Measurements from ENCODE around the gene RSF1.
A peak's percentile ranks its signal among the peaks of the same experiment; 100 is the strongest.
"Not testable (repeated sequence)": the region's sequence is repeated elsewhere in the genome, so short reads cannot be mapped to it uniquely, and the experiment has no call there.

RSF1 gene, protein sequence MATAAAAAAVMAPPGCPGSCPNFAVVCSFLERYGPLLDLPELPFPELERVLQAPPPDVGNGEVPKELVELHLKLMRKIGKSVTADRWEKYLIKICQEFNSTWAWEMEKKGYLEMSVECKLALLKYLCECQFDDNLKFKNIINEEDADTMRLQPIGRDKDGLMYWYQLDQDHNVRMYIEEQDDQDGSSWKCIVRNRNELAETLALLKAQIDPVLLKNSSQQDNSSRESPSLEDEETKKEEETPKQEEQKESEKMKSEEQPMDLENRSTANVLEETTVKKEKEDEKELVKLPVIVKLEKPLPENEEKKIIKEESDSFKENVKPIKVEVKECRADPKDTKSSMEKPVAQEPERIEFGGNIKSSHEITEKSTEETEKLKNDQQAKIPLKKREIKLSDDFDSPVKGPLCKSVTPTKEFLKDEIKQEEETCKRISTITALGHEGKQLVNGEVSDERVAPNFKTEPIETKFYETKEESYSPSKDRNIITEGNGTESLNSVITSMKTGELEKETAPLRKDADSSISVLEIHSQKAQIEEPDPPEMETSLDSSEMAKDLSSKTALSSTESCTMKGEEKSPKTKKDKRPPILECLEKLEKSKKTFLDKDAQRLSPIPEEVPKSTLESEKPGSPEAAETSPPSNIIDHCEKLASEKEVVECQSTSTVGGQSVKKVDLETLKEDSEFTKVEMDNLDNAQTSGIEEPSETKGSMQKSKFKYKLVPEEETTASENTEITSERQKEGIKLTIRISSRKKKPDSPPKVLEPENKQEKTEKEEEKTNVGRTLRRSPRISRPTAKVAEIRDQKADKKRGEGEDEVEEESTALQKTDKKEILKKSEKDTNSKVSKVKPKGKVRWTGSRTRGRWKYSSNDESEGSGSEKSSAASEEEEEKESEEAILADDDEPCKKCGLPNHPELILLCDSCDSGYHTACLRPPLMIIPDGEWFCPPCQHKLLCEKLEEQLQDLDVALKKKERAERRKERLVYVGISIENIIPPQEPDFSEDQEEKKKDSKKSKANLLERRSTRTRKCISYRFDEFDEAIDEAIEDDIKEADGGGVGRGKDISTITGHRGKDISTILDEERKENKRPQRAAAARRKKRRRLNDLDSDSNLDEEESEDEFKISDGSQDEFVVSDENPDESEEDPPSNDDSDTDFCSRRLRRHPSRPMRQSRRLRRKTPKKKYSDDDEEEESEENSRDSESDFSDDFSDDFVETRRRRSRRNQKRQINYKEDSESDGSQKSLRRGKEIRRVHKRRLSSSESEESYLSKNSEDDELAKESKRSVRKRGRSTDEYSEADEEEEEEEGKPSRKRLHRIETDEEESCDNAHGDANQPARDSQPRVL (N-terminal part only)

DNA sequence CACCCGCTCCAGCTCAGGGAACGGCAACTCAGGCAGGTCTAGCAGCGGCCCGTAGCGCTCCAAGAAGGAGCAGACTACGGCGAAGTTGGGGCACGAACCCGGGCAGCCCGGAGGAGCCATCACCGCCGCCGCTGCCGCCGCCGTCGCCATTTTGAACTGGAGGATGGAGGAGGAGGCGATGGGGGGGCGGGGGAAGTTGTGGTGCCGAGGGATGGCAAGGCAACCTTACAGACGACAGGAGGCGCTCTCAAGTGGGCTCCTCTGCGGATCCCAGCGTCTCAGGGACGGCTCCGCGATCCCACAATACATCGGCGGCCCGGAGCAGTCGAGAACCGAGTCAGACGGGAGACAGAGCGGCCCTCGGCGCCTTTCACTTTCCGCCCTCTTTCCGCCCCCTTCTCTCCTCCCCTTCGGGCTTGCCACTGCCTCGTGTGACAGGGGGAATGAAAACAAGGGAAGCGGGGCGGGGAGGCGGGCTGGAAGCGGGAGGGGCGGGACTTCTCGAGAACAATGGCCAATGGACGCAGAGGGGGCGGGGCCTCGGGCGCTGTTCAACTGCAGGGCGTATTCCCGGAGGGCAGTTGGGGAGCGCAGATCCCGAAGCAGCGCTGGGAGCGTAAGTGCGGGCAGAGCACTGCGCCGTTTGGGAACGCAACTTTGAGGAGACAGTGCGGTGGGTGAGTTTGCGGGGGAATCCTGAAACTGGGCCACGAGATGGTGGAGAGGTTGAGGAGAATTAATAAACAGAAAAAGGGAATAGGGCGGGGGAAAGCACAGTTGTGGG, at the start of gene RSF1, which contains the start of gene AAMDC:
Gene RSF1, minus strand, starts transcription at position 158 of the 784 bp plus-strand sequence. Its CDS starts 8 bp downstream, at position 150.
Gene AAMDC, plus strand, starts transcription at position 580 of the 784 bp plus-strand sequence. CDS start 21,353 bp downstream, outside the sequence.
- peak; percentile 98 to 99 for DNase-seq

DNA sequence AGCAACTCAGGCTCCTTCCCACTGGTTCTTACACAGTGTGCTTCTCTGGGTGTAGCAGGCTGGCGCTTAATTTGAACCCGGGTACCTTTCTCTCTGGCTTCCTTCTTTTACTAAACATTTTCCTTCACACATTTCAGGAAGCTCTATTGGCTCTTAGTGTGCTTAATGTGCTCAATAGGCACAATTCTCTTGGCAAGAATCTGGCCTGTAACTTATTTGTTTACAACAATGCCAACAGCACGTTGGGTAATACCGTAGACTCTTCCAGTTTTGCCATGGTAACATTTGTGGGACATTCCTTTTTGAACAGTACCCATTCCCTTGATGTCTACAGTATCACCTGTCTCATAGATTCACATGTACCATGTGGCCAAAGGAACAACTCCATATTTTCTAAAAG, 48.2 kb upstream of the RSF1 start:
- DNase-seq, result no peak

DNA sequence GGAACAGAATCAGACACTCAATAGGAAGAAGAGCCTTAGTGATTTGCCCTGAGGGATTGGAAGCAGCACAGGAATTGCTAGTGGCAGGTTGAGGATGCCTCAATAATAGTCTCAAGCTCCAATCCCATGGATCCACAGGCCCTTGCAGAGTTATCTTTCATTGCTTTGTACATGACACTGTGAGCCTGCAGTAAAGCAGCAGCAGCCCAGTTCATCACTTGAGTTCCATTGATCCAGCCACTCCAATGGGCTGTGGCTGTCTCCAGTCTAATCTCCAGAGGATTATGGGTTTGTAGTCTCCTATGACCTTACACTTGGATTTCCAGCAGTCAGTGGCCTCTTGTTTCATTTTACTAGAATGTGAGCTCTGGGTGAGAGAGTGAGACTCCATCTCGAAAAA, 45.8 kb upstream of the RSF1 start:
- DNase-seq, result no peak

DNA sequence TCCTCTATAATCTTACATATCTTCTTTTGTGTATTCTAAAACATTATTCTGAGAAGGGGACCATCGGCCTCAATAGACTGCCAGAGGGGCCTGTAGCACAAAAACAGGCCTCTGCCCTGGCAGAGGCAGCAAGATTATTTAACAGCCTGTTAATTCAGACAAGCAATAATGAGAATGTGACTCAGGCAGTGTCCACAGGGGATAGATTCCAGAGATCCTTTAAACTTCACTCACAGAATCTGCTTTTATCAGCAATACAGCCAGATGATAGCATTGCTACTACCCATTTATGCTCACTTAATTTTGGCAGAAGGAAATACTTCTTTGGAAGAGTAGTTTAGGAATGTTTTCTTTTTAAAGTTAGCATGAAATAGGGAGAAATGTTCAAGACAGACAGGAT, 45.3 kb upstream of the RSF1 start:
- no peak for DNase-seq

DNA sequence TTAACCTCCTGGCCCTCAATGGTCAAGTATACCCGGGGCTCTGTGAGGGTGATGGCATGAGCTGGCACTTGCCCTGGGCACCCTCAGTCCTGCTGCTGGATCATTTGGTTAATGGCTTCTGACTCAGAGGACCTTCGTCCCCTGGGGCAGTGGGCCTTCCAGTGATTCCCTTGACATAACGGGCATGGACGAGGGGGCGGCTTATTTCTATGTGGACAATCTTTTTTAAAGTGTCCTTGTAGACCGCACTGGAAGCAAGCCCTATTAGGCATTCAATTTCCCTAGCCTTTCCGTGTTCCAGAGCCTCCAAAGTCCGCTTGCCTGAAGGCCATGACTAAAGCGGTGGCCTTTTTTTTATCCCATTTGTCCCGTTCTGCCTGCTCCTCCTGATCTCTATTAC, 40.9 kb upstream of the RSF1 start:
- DNase-seq, result not testable (repeated sequence)

DNA sequence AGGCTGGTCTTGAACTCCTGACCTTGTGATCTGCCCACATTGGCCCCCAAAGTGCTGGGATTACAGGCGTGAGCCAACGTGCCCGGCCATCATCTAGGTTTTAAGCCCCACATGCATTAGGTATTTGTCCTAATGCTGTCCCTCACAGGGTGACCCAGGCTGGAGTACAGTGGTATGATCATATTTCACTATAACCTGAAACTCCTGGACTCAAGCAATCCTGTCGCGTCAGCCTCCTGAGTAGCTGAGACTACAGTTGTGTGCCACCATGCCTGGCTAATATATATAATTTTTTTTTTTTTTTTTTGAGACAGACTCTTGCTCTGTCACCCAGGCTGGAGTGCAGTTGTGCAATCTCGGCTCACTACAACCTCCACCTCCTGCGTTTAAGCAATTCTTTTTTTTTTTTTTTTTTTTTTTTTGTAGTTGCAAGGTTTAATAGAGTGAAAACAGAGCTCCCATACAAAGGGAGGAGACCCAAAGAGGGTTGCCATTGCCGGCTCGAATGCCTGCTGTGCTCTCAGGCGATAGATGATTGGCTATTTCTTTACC, 37.5 kb upstream of the RSF1 start:
- DNase-seq, result not testable (repeated sequence)

DNA sequence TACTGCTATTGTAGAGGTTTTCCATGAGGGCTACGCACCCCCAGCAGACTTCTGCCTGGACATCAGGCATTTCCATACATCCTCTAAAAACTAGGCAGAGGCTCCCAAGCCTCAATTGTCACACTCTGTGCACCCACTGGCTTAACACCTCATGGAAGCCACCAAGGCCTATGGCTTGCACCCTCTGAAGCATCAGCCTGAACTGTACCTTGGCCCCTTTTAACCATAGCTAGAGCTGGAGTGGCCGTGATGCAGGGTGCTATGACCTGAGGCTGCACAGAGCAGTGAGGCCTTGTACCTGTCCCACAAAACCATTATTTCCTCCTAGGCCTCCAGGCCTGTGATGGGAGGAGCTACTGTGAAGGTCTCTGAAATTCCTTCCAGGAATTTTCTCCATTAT, 34.3 kb upstream of the RSF1 start:
- no peak for DNase-seq

DNA sequence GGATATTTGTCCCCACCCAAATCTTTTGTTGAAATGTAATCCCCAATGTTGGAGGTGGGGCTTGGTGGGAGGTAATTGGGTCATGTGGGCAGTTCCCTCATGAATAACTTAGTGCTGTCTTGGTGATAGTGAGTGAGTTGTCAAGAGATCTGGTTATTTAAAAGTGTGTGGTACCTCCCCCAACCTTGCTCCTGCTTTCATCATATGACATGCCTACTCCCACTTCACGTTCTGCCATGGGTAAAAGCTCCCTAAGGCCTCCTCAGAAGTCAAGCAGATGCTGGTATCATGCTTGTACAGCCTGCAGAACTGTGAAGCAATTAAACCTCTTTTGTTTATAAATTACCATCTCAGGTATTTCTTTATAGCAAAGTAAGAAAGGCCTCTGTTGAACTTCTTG, 31.0 kb upstream of the RSF1 start:
- DNase-seq, result no peak

DNA sequence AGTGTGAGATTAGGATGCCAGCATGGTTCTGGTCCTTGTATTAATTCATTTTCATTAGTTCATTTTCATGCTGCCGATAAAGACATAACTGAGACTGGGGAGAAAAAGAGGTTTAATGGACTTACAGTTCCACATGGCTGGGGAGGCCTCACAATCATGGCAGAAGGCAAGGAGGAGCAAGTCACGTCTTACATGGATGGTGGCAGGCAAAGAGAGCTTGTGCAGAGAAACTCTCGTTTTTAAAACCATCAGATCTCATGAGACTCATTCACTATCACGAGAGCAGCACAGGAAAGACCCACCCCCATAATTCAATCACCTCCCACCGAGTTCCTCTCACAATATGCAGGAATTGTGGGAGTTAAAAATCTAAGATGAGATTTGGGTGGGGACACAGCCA, 23.2 kb upstream of the RSF1 start:
- DNase-seq, result not testable (repeated sequence)

DNA sequence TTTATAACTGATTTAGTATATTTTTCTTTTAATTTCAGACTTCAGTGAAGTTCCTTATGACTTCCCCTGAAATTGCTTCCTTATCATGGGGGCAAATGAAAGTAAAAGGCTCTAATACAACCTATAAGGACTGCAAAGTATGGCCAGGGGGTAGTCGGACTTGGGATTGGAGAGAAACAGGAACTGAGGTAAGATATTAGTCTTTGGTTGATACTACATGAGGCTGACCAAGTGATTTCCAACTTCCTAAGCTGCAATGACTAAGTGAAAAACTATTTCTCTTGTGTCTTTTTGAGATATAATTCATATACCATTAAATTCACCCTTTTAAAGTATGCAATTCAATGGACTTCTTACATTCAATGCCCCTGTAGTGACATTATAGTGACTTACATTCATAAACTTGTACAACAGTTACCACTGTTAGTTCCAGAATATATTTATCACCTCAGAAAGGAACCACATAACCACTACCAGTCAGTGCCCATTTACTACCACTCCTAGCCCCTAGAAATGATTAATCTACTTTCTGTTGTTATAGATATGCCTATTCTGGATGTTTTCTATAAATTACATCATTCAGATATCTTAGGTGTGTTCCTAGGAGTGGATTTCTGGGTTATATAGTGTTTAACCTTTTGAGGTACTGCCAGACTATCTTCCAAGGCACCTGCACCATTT, 22.1 kb upstream of the RSF1 start:
- DNase-seq, result no peak

DNA sequence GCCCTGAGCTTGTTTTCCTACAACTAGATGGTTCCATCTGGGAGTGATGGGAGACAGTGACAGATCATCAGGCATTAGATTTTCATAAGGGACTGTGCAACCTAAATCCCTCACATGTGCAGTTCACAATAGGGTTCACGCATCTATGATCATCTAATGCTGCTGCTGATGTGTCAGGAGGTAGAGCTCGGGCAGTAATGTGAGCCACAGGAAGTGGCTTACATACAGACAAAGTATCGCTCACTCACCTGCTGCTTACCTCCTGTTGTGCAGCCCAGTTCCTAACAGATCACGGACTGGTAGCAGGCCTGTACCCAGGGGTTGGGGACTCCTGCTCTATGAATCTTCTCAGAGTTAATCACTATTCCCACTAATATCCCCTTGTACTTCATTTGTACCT, 12.8 kb upstream of the RSF1 start:
- DNase-seq, result no peak

DNA sequence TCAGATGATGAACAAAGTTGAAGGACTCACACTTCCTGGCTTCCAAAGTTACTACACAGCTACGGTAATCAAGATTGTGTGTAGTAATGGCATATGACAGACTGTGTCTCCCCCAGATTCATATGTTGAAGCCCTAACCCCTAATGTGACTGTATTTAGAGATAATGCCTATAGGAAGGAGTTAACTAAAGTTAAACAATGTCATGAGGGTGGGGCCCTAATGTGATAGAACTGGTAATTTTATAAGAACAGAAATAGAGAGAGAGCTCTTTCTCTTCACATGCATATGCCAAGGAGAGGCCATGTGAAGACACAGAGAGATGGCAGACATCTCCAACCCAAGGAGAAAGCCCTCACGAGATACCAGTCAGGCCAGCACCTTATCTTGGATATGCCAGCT, 8.4 kb upstream of the RSF1 start:
- no peak for DNase-seq

DNA sequence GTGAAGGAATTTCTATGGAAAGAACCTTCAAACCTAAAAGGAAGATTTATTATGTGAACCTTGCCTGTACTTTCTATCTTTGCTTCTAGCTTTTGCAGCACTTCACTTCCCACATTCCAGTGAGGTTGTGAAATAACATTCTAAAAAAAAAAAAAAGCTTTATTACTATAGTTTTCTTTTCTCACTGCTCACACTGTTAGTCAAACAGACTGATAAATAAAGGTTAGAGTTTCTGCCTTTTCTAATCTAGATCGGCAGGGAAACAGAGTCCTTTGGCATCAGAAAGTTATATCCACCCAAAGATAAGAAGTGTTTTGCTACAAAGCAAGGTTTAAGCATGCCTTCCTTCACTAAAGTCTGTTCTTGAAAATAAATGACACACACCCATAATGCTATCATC, 3.3 kb upstream of the RSF1 start:
- DNase-seq, result no peak

DNA sequence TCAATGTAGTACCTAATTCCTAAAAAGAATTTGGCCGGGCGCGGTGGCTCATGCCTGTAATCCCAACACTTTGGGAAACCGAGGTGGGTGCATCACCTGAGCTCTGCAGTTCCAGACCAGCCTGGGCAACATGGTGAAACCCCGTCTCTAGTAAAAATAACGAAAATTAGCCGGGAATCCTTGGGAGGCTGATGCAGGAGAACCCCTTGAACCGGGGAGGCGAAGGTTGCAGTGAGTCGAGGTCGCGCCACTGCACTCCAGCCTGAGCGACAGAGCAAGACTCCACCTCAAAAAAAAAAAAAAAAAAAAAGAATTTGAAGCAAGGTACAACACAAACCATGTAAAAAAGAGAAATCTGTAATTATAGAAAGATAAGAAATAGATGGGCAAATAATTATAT, 1.6 kb upstream of the RSF1 start:
- not testable (repeated sequence) for DNase-seq

DNA sequence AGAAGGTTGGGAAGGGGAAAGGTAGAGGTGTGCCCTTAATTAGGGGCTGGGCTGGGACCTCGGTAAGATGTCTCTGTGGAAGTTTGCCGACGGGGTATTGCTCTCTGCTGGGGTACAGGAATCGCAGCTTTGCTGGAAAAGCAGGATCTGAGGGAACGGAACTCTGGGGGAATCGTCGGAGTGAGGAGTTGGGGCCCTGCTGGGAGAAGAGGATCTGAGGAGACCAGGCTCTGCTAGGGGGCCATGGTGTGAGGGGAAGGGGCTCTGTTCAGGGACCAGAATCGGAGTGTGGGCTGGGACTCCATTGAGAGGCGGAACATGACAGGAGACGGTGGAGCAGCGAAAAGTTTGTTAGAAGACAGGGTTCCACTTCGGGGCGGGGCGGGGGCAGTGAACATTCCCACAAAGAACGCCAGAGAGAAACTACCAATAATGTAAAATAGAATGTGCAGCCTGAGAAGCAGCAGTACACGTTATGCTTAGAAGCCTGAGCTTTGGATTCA, 878 bp upstream of the RSF1 start:
- DNase-seq, result no peak

DNA sequence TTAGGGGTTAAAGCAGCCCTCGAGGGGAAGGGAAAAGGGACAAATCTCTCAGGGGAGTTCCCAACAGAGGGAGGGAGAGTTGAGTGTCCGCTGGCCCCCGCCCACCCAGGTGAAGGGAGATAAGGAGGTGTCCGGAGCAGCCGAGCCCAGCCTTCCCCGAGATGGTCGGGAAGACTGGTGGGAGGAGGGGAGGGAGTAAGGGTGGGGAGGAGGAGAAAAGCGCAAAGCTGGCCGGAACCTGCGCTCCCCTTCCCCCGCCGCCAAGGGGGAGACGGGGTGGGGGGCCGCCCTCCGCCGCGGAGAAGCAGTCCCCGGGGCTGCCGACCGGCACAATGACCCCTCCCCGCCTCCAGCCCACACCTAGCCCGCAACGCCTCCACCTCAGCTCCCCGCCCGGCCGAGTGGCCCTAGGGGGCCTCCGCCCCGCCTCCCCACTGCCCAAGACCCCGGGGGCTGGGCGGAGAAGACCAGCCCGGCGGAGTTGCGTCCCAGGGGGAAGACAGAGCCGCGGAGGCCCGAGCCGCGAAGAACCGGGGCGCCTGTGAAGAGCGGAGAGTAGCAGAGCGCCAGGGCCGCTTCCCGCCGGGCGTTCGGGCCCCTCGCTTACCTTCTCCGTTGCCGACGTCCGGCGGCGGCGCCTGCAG, 479 bp downstream of the RSF1 start:
- peak; percentile 29 to 54 for DNase-seq

DNA sequence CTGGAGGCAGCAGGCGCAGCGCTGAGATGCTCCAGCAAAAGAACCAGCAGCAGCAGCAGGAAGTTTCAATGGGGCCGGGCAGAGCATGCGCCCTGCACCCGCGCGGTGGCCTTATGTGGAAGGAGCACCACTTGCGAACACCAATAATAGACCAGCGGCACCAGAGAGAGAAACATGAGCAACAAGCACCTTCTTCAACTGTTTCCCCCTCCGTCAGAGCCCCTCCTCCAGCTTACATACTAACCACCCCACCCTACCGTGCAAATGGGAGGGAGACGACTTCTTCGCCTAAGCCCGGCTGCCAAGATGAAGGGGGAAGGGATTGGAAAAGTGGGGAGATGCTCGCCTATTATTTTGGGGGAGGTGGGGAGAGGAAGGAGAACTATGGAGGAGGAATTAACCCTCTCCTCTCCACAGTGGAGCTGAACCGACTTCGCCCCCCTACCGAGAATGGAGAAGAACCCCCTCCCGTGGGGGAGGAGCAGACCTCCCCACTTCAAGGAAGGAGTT, 1.1 kb downstream of the RSF1 start:
- peak; percentile 68 to 80 for DNase-seq

DNA sequence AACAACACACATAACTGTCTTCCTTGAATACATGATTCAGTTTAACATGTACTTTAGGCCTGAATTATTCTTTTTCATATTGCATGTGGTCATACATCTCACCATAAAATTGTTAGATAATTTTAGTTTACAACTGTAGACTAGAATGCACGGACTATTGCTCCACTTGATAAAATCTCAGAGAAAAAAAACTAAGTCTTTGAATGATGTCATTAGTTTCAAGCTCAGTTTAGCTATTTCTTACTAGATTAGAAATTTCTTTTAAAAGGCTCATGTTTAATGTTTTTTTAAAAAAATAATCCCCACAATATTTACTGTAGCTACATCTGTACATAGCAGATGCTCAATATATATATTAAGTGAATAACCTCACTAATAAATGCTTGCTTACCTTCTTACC, 5.1 kb downstream of the RSF1 start:
- DNase-seq, result no peak

DNA sequence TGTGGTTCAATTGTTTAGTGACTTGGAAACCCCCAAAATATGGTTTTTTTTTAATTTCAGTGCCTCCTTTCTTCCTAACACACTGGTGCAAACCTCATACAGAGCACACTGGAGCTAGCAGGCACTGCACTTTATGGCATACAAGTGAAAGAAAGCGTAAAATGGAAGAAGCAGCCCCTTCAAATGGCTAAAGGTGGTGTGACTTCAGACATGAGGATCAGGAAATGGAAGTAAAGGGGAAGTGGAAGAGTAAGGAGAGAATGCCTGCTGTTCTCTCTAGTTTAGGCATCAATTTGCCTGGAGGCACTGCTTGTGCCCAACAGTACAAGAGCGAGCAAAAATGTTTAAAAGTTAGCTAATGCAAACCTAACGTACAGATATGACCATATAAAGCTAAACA, 5.7 kb downstream of the RSF1 start:
- no peak for DNase-seq

DNA sequence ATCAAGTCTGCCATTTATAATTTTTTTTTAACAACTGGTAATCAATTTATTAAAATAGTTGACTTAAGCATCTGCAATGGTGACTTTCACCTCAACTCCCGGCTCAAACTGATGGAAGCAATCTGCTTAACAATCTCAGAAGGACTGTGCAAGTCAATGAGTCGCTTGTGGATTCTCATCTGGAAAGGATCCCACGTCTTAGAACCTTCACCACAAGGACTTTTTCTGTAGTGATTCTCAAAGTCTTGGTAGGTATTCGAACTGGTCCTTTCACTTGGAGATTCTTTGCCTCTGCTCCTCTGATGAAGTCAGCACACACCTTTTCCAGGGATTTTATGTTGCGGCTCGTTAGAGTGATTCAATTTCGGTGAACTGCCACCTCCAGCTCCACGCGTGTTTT, 7.3 kb downstream of the RSF1 start:
- no peak for DNase-seq

All from NCI-H446 (cell line).